A673 (cell line): ENCODE measurements around the gene CFAP97D2.

Experiments
- EZH2 ChIP-seq: fragments of 200-600 bp; sonication (generic); IDR thresholded peaks from 2 replicates; pipeline ENCODE4 v1.6.1; 2017; ENCODE audit warnings: borderline replicate concordance, low read depth, mild to moderate bottlenecking, mixed read lengths, antibody characterized with exemption, low read length; ENCODE audit not compliant: poor library complexity, severe bottlenecking
- TF ChIP-seq, protein P1 (sequence below): fragments of 300-800, 200-600 bp; sonication (generic); conservative IDR thresholded peaks from 2 replicates; pipeline ENCODE4 v1.5.1; 2017; ENCODE audit warnings: low read depth, mild to moderate bottlenecking, antibody characterized with exemption, low read length, moderate library complexity, mixed read lengths

DNA sequence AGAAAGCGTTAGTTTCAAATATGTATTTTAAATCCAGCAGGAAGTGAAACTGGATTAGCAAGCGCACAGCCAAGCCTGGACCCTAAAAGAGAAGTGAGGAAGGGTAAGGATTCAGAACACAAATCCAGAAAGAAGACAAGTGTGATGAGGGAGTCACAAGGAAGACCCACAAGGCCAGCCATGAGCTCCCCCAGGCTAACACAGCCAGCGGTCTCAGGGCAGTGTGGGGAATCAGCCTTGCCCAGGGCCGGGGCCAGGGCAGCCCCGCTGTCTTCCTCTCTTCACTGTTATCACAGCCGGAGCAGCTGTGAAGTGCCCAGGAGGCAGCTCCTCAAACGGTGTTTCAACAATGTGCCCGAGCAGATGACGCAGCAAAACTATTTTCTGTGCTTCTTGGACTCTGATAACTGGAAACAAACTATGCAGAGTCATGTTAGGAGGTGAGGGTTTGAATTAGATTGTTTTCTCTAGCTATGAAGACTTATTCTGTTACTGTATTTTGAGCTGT lies 43.5 kb downstream of the CFAP97D2 start:
- TF ChIP-seq, protein P1, sequence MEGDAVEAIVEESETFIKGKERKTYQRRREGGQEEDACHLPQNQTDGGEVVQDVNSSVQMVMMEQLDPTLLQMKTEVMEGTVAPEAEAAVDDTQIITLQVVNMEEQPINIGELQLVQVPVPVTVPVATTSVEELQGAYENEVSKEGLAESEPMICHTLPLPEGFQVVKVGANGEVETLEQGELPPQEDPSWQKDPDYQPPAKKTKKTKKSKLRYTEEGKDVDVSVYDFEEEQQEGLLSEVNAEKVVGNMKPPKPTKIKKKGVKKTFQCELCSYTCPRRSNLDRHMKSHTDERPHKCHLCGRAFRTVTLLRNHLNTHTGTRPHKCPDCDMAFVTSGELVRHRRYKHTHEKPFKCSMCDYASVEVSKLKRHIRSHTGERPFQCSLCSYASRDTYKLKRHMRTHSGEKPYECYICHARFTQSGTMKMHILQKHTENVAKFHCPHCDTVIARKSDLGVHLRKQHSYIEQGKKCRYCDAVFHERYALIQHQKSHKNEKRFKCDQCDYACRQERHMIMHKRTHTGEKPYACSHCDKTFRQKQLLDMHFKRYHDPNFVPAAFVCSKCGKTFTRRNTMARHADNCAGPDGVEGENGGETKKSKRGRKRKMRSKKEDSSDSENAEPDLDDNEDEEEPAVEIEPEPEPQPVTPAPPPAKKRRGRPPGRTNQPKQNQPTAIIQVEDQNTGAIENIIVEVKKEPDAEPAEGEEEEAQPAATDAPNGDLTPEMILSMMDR = no peak
- TF ChIP-seq EZH2 = no peak
